Psoas muscle (tissue), 8 donors: ENCODE measurements around the gene HSPB9. TPM values are rescaled to one million over a fixed set of nuclear protein-coding genes. Genes with fewer than 3 reads are reported as not detected.

Experiments used
- ATAC-seq, 4 donors: fragments of 200-7000 bp; cut with Tn5 transposase; one replicate each; pipeline ENCODE4 v1.9.1; 2020; ENCODE audit warnings: moderate library complexity in 3 of 4, mild to moderate bottlenecking in 2 of 4
- DNase-seq, 2 donors: peaks; one replicate each; pipeline ENCODE4 v3.0.0-alpha.2; 2020
- H3K27ac ChIP-seq: fragments of 200-600 bp; one replicate; pipeline ENCODE4 v1.8.0; 2022
- H3K27me3 ChIP-seq, 3 donors: fragments of 200-600 bp in 1 of 3; one replicate each; pipeline versions ENCODE4 v1.6.1 to v1.8.0; 2013 to 2022; ENCODE audit warnings: low read length in 2 of 3, mild to moderate bottlenecking in 2 of 3, moderate library complexity in 1 of 3; ENCODE audit not compliant: insufficient read depth in 3 of 3
- H3K36me3 ChIP-seq, 2 donors: fragments of 200-600 bp in 1 of 2; one replicate each; pipeline versions ENCODE4 v1.6.1 to v1.8.0; 2013 to 2022; ENCODE audit warnings: low read depth in 1 of 2, mild to moderate bottlenecking in 1 of 2, moderate library complexity in 1 of 2; ENCODE audit not compliant: insufficient read depth in 1 of 2
- H3K4me1 ChIP-seq: fragments of 200-600 bp; one replicate; pipeline ENCODE4 v1.8.0; 2022
- H3K4me3 ChIP-seq: fragments of 200-600 bp; one replicate; pipeline ENCODE4 v1.8.0; 2022; ENCODE audit warnings: mild to moderate bottlenecking
- H3K9me3 ChIP-seq: fragments of 200-600 bp; one replicate; pipeline ENCODE4 v1.8.0; 2022
- WGBS, 3 donors: extraction: QIAGEN DNeasy Blood & Tissue Kit; methylation state at CpG; one replicate each; pipeline versions ENCODE4 v1.1.6 to v1.1.7; 2013; 5-methylcytosine and 5-hydroxymethylcytosine counted together
- intact Hi-C, 2 donors: fragments of 100-400 bp; cut with DNase I; formaldehyde crosslinking; loops; one replicate each; pipeline versions ENCODE4 v1.11.0 to v1.14.2; 2022
- polyA plus RNA-seq, 3 donors: library from polyadenylated mRNA; stranded (reverse); fragments of 200-250 nt; gene quantifications; one replicate each; pipeline ENCODE4 v1.2.3, GENCODE V29; 2013
- total RNA-seq, 4 donors: library from RNA; stranded (reverse); fragmentation: NEBNext Ultra II Directional in 2 of 4; extraction: Animal tissue kit (Norgen Biotek cat#: 25700) in 2 of 4; gene quantifications; one replicate each; pipeline versions ENCODE4 v1.2.1 to v1.2.4, GENCODE V29; 2021 to 2023
- TF ChIP-seq, protein P1 (sequence below): fragments of 200-600 bp; IDR thresholded peaks from one replicate; pipeline ENCODE4 v1.8.0; 2022; ENCODE audit warnings: antibody characterized with exemption
- donor health status: healthy with polysubstance abuse.
- donor health status: DM: no; HTN: no; CAD: no; lungs with moderate emphysema.
- donor health status: Bipolar disorder and iron deficiency.
- donor health status: healthy.
- donor health status: DM: yes; HTN: yes; CAD: no.
- donor health status: DM: no; HTN: no; CAD: no.
- donor health status: DM: no; HTN: no; CAD: no.
- donor health status: DM: yes; HTN: yes; CAD: no.

The HSPB9 gene
- total and polyA plus RNA-seq, 7 donors, result 0.03 to 0.53 (median 0.43) TPM; not detected in 4

- TF ChIP-seq, protein P1, sequence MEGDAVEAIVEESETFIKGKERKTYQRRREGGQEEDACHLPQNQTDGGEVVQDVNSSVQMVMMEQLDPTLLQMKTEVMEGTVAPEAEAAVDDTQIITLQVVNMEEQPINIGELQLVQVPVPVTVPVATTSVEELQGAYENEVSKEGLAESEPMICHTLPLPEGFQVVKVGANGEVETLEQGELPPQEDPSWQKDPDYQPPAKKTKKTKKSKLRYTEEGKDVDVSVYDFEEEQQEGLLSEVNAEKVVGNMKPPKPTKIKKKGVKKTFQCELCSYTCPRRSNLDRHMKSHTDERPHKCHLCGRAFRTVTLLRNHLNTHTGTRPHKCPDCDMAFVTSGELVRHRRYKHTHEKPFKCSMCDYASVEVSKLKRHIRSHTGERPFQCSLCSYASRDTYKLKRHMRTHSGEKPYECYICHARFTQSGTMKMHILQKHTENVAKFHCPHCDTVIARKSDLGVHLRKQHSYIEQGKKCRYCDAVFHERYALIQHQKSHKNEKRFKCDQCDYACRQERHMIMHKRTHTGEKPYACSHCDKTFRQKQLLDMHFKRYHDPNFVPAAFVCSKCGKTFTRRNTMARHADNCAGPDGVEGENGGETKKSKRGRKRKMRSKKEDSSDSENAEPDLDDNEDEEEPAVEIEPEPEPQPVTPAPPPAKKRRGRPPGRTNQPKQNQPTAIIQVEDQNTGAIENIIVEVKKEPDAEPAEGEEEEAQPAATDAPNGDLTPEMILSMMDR, result no peak
- Histone ChIP-seq H3K27me3 (no peaks in the 10 kb centered on the region), H3K4me1 (peaks cover 82% of the 10 kb centered on the region), H3K36me3 (peaks cover 4 to 47% of the 10 kb centered on the region in 2 donors), H3K9me3 (no peaks in the 10 kb centered on the region), H3K27ac (peak overlapping the region; percentile 59), H3K4me3 (peak overlapping the region; percentile 29)
- DNase-seq, result peak in 1 of 2 donors; percentile 63
- 9 to 29% (median 12%) methylated on average over 3 of the region's 3 CpGs for WGBS, 3 donors
- intact Hi-C loops, result loop anchor here in 1 of 2 donors (10.0 kb wide), 1 partner anchor 142 kb away; the partner anchor contains the start of gene STAT5B
- peak; percentile 80 to 98 (median 88) for ATAC-seq
These were observed 10.3 kb downstream of the HSPB9 start for GRCh38 chr17:42132941-42133340.

DNA sequence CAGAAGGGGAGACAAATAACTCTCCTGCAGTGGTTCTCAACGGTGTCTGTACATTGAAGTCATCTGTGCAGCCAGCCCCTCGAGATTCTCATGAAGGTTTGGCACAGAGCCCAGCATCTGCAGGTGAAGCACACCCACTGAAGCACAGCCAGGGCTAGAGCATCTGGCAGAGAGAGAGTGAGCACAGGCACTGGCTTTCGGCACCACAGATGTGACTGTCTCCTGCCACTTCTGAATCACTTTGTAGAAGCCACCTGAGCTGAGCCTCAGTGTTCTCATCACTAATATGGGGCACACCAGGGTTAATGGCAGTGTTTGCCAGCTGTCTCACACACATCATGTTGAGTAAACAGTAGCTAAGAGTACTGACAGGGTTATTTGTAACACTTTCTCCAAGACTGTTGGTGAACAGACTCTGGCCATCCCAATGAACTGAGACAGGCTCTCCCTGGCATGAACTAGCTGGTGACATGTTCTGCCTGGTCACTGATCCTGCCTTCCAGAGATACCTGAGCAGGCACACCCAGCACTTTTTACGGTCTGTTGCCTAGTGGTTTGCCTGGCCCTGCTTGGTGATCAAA is 10.9 kb downstream of the HSPB9 start:
- Histone ChIP-seq H3K4me1 (peaks cover 88% of the 10 kb centered on the region), H3K36me3 (peaks cover 4 to 41% of the 10 kb centered on the region in 2 donors), H3K27ac (peak overlapping the region; percentile 59), H3K9me3 (no peaks in the 10 kb centered on the region), H3K4me3 (no peak overlapping the region), H3K27me3 (no peaks in the 10 kb centered on the region)
- intact Hi-C loops, result loop anchor here in 1 of 2 donors (10.0 kb wide), 1 partner anchor 141 kb away; the partner anchor contains the start of gene STAT5B
- TF ChIP-seq, protein P1, result no peak
- DNase-seq, result no peak
- 17 to 25% (median 22%) methylated on average over 4 of the region's 4 CpGs for WGBS, 3 donors
- ATAC-seq, result peak; percentile 42 to 67 (median 50)

- peaks cover 98% of the 10 kb centered on the region for H3K4me1 ChIP-seq
- intact Hi-C loops, result loop anchor here in 1 of 2 donors (10.0 kb wide), 1 partner anchor 140 kb away; the partner anchor contains the start of gene STAT5B
- TF ChIP-seq, protein P1, result no peak
- DNase-seq (no peak), ATAC-seq (no peak)
- no peaks in the 10 kb centered on the region for H3K27me3 ChIP-seq
- H3K36me3 ChIP-seq, result peaks cover 0 to 25% of the 10 kb centered on the region in 2 donors
- peak overlapping the region; percentile 70 for H3K27ac ChIP-seq
- H3K9me3 ChIP-seq, result no peaks in the 10 kb centered on the region
- H3K4me3 ChIP-seq, result no peak overlapping the region
- 85 to 89% (median 89%) methylated on average over 6 of the region's 6 CpGs for WGBS, 3 donors
These were observed 12.5 kb downstream of the HSPB9 start for GRCh38 chr17:42135151-42135550.

DNA sequence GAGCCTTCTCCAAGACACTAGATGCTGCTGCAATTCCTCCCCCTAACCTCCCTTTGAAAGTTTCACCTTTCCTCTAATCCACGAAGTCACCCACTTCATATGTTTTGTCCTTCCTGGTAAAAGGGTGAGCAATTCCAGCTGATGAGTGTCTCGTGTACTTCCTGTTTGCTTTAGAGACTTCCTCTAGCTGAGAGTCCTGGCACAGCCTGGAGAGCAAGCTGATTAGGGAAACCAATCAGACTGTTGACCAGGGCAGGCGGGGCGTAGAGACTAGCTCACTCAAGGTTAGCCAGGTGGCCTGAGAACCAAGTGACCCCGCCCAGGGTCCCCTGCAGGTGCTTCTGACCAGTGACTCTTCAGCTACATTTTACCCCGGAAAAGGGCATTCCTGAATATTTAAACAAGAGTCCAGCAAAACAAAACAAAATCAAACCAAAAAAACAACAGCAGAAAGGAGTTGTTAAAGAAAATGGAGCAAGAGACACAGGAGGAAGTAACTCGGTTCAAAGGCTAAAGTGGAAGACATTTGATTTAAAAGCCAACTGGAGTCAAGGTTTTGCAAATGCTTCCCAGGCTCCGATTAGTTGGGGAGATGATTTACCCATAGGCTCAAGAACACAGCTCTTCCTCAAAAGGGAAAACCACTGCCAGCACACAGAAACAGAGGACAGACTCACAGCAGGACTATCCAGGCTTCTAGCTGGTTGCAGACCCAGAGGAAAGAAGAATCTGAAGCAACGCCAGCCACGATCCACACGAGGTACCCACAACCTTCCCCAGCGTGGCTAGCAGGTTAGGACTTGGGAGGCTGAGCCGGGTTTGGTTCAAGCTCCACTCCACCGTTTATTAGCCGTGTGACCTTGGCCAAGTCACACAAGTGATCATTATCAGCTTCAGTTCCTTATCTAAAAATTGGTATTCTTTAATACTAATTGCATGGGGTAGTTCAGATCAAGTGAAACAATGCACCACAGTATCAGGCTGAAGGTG is 13.4 kb downstream of the HSPB9 start:
- Histone ChIP-seq H3K4me3 (no peak overlapping the region), H3K9me3 (no peaks in the 10 kb centered on the region), H3K27ac (peak overlapping the region; percentile 70), H3K36me3 (peaks cover 0 to 20% of the 10 kb centered on the region in 2 donors), H3K4me1 (peaks cover 95% of the 10 kb centered on the region), H3K27me3 (no peaks in the 10 kb centered on the region)
- TF ChIP-seq, protein P1, result no peak
- DNase-seq (no peak), ATAC-seq (peak in 1 of 4 donors; percentile 26)
- 64 to 73% (median 70%) methylated on average over 15 of the region's 15 CpGs for WGBS, 3 donors
- intact Hi-C loops, result loop anchor here in 1 of 2 donors (10.0 kb wide), 1 partner anchor 139 kb away; the partner anchor contains the start of gene STAT5B
